Epithelial cell of prostate (primary cell): ENCODE data around the gene ZNF180.
A peak's percentile ranks its signal among the peaks of the same experiment; 100 is the strongest.
"Not testable (repeated sequence)": the region's sequence is repeated elsewhere in the genome, so short reads cannot be mapped to it uniquely, and the experiment has no call there.

Source experiments
- DNase-seq: peaks from one replicate; pipeline ENCODE4 v3.0.0-alpha.2; 2011; ENCODE audit warnings: low read depth, low spot score
- H3K27ac ChIP-seq: fragments of 450-650 bp; 2 replicates; pipeline ENCODE4 v1.5.1; 2017; ENCODE audit warnings: mild to moderate bottlenecking

Gene ZNF180

GRCh38 chr19:44499962-44500949 is at the start of gene ZNF180:
TSS of gene ZNF180 (minus strand) at chr19:44500522. CDS start at chr19:44497334, 3,188 bp downstream.
- peak within 1 kb of the TSS; percentile 54 for H3K27ac ChIP-seq
- DNase-seq: peak; percentile 55

- no peak for DNase-seq
- H3K27ac ChIP-seq: no peak overlapping the region
These were observed 49.2 kb upstream of the ZNF180 start for GRCh38 chr19:44549507-44549906.

GRCh38 chr19:44548736-44549135 is 48.4 kb upstream of the ZNF180 start:
- no peak overlapping the region for H3K27ac ChIP-seq
- DNase-seq: peak; percentile 43

GRCh38 chr19:44544031-44544430 is 43.7 kb upstream of the ZNF180 start:
- DNase-seq: no peak

GRCh38 chr19:44542671-44543070 is 42.3 kb upstream of the ZNF180 start:
- no peak overlapping the region for H3K27ac ChIP-seq
- no peak for DNase-seq

More at GRCh38 chr19:44544031-44544430, 43.7 kb upstream of the ZNF180 start:
- no peak overlapping the region for H3K27ac ChIP-seq

GRCh38 chr19:44540736-44541135 is 40.4 kb upstream of the ZNF180 start:
- no peak overlapping the region for H3K27ac ChIP-seq
- DNase-seq: no peak

- no peak overlapping the region for H3K27ac ChIP-seq
- DNase-seq: no peak
These were observed 39.7 kb upstream of the ZNF180 start for GRCh38 chr19:44539991-44540390.

- H3K27ac ChIP-seq: no peak overlapping the region
- DNase-seq: peak; percentile 24
These were observed 39.0 kb upstream of the ZNF180 start for GRCh38 chr19:44539236-44539826.

- H3K27ac ChIP-seq, DNase-seq: not testable (repeated sequence)
These were observed 35.0 kb upstream of the ZNF180 start for GRCh38 chr19:44535361-44535760.

GRCh38 chr19:44532819-44533218 is 32.5 kb upstream of the ZNF180 start:
- DNase-seq: no peak
- H3K27ac ChIP-seq: no peak overlapping the region

GRCh38 chr19:44530777-44531176 is 30.5 kb upstream of the ZNF180 start:
- H3K27ac ChIP-seq: no peak overlapping the region
- no peak for DNase-seq

- no peak within 1 kb of the TSS for H3K27ac ChIP-seq
- no peak for DNase-seq
These were observed 29.2 kb upstream of the ZNF180 start, which contains the start of gene CEACAM20 for GRCh38 chr19:44529536-44529935. TSS of gene CEACAM20 (minus strand) at chr19:44529675. CDS start at chr19:44529509, 166 bp downstream.

- H3K27ac ChIP-seq: no peak overlapping the region
These were observed 27.2 kb upstream of the ZNF180 start for GRCh38 chr19:44527554-44527953.

GRCh38 chr19:44525721-44526430 is 25.6 kb upstream of the ZNF180 start:
- no peak for DNase-seq
- no peak overlapping the region for H3K27ac ChIP-seq

More at GRCh38 chr19:44527554-44527953, 27.2 kb upstream of the ZNF180 start:
- DNase-seq: no peak

- no peak for DNase-seq
- no peak overlapping the region for H3K27ac ChIP-seq
These were observed 21.0 kb upstream of the ZNF180 start for GRCh38 chr19:44521370-44521769.

GRCh38 chr19:44517146-44517545 is 16.8 kb upstream of the ZNF180 start:
- DNase-seq: no peak
- H3K27ac ChIP-seq: no peak overlapping the region

GRCh38 chr19:44515907-44516306 is 15.6 kb upstream of the ZNF180 start:
- DNase-seq: no peak
- H3K27ac ChIP-seq: no peak overlapping the region

- no peak for DNase-seq
- H3K27ac ChIP-seq: no peak overlapping the region
These were observed 14.7 kb upstream of the ZNF180 start for GRCh38 chr19:44515031-44515430.

GRCh38 chr19:44512326-44513298 is 12.3 kb upstream of the ZNF180 start:
- DNase-seq: peak; percentile 33
- no peak overlapping the region for H3K27ac ChIP-seq
